Left ventricle myocardium inferior (tissue), 1 donor: Measurements from ENCODE around the gene CDC25C. TPM values are rescaled to one million over a fixed set of nuclear protein-coding genes. Genes with fewer than 3 reads are reported as not detected.

Source experiments
- DNase-seq: peaks from one replicate; pipeline ENCODE4 v3.0.0-alpha.2; 2020
- H3K27ac ChIP-seq: fragments of 200-600 bp; replicated peaks from 2 replicates; pipeline ENCODE4 v1.8.0; 2021
- H3K27me3 ChIP-seq: fragments of 200-600 bp; 2 replicates; pipeline ENCODE4 v1.8.0; 2021; ENCODE audit warnings: low read depth
- H3K36me3 ChIP-seq: fragments of 200-600 bp; 2 replicates; pipeline ENCODE4 v1.8.0; 2021
- H3K4me1 ChIP-seq: fragments of 200-600 bp; 2 replicates; pipeline ENCODE4 v1.8.0; 2021
- H3K4me3 ChIP-seq: fragments of 200-600 bp; 2 replicates; pipeline ENCODE4 v1.8.0; 2021; ENCODE audit warnings: mild to moderate bottlenecking, moderate library complexity
- H3K9me3 ChIP-seq: fragments of 200-600 bp; replicated peaks from 2 replicates; pipeline ENCODE4 v1.8.0; 2021
- intact Hi-C: fragments of 100-400 bp; cut with micrococcal nuclease; formaldehyde crosslinking; loops from one replicate; pipeline ENCODE4 v1.11.0; 2022
- total RNA-seq: library from RNA; stranded (reverse); fragmentation: NEBNext Ultra II Directional; extraction: Animal tissue kit (Norgen Biotek cat#: 25700); gene quantifications from one replicate; pipeline ENCODE4 v1.2.1, GENCODE V29; 2021
- TF ChIP-seq, protein P1 (sequence below): fragments of 200-600 bp; IDR thresholded peaks from 2 replicates; pipeline ENCODE4 v1.8.0; 2021; ENCODE audit warnings: antibody characterized with exemption, mild to moderate bottlenecking, borderline replicate concordance
- donor health status: DM: no; HTN: yes; CAD: no; lungs with severe emphysema.

CDC25C gene
- total RNA-seq, 1 donor from 2014 or later = not detected

- H3K9me3 ChIP-seq = no peaks in the 10 kb centered on the region
- H3K27ac ChIP-seq = no peak overlapping the region
- TF ChIP-seq, protein P1, sequence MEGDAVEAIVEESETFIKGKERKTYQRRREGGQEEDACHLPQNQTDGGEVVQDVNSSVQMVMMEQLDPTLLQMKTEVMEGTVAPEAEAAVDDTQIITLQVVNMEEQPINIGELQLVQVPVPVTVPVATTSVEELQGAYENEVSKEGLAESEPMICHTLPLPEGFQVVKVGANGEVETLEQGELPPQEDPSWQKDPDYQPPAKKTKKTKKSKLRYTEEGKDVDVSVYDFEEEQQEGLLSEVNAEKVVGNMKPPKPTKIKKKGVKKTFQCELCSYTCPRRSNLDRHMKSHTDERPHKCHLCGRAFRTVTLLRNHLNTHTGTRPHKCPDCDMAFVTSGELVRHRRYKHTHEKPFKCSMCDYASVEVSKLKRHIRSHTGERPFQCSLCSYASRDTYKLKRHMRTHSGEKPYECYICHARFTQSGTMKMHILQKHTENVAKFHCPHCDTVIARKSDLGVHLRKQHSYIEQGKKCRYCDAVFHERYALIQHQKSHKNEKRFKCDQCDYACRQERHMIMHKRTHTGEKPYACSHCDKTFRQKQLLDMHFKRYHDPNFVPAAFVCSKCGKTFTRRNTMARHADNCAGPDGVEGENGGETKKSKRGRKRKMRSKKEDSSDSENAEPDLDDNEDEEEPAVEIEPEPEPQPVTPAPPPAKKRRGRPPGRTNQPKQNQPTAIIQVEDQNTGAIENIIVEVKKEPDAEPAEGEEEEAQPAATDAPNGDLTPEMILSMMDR = no peak
- no peak for DNase-seq
- intact Hi-C loops = no loop called here
- no peaks in the 10 kb centered on the region for H3K4me1 ChIP-seq
- no peaks in the 10 kb centered on the region for H3K27me3 ChIP-seq
- no peak overlapping the region for H3K4me3 ChIP-seq
- no peaks in the 10 kb centered on the region for H3K36me3 ChIP-seq
Observed at GRCh38 chr5:138316355-138316754, 15.2 kb downstream of the CDC25C start.

DNA sequence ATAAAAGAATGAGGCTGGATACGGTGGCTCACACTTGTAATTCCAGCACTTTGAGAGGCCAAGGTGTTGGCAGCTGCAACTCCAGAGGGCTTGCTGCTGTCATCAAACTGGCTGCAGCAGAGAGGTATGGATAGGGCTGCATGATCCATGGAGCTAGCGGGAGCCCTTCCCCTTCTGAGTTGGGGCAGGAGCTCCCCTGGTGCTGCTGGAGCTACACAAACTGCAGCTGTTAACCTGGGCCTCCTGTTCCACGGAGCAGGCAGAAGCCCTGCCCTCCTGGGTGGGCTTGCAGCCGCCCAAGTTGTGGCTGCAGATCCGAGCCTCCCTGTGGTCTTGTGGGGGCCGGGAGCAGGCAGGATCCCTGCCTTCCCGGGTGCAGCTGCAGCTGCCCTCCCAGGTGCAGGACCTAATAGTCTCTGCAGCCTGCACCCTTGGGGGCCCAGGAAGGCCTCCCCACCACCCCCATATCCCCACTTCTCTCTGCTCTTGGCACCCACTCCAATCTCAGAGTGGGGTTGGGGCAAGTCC is 15.8 kb downstream of the CDC25C start:
- DNase-seq = no peak
- Histone ChIP-seq H3K9me3 (no peaks in the 10 kb centered on the region), H3K27me3 (no peaks in the 10 kb centered on the region), H3K4me3 (no peak overlapping the region), H3K36me3 (no peaks in the 10 kb centered on the region), H3K27ac (no peak overlapping the region), H3K4me1 (no peaks in the 10 kb centered on the region)
- TF ChIP-seq, protein P1 = no peak
- intact Hi-C loops = no loop called here

- peak; percentile 79 for DNase-seq
- peaks cover 4% of the 10 kb centered on the region for H3K4me1 ChIP-seq
- no peaks in the 10 kb centered on the region for H3K27me3 ChIP-seq
- H3K36me3 ChIP-seq = no peaks in the 10 kb centered on the region
- no peak overlapping the region for H3K4me3 ChIP-seq
- no peaks in the 10 kb centered on the region for H3K9me3 ChIP-seq
- peak overlapping the region; percentile 62 for H3K27ac ChIP-seq
- TF ChIP-seq, protein P1 = peak; percentile 29
- intact Hi-C loops = no loop called here
Observed at GRCh38 chr5:138305797-138306196, 25.8 kb downstream of the CDC25C start.

DNA sequence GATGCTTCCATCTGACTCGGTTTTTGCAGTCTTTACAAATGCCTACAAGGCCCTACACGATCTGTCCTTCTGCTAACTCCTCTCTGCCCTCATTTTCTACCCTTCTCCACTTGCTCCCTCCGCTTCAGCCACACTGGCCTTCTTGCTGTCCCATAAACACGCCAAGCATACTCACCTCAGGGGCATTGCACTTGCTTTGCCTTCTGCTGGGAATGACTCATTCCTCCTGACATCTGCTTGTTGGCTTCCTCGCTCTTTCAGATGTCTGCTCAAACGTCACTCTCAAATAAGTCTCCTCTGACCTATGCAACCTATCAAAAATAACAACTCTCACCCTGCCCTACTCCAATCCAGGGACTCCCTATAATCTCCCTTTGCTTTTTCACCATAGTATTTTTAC is 28.2 kb downstream of the CDC25C start:
- intact Hi-C loops = no loop called here
- H3K36me3 ChIP-seq = no peaks in the 10 kb centered on the region
- TF ChIP-seq, protein P1 = no peak
- no peak overlapping the region for H3K27ac ChIP-seq
- H3K9me3 ChIP-seq = no peaks in the 10 kb centered on the region
- no peaks in the 10 kb centered on the region for H3K27me3 ChIP-seq
- H3K4me1 ChIP-seq = peaks cover 4% of the 10 kb centered on the region
- DNase-seq = no peak
- no peak overlapping the region for H3K4me3 ChIP-seq

DNA sequence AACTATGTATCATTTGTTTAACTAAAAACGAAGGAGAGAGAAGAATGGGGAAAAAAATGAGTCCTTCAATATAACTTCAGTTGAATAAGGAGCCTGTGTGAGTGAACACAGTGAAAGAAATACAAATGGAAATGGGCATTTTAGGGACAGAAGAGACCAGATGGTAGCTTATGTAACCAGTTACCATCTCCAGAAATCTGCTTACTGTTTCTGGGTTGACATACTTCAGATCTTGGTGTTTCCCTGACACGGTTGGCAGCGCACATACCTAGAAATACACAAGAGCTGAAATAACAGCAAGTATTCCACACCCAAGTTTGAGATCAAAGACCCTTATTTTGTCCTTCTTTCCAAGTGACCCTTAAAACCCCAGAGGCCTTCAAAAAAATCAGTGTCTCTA is 42.3 kb downstream of the CDC25C start:
- no peaks in the 10 kb centered on the region for H3K27me3 ChIP-seq
- H3K4me3 ChIP-seq = no peak overlapping the region
- no peak for DNase-seq
- H3K27ac ChIP-seq = no peak overlapping the region
- intact Hi-C loops = no loop called here
- H3K36me3 ChIP-seq = no peaks in the 10 kb centered on the region
- no peaks in the 10 kb centered on the region for H3K9me3 ChIP-seq
- TF ChIP-seq, protein P1 = no peak
- peaks cover 11% of the 10 kb centered on the region for H3K4me1 ChIP-seq
